Measurements from ENCODE around the gene USP9X.

DNA sequence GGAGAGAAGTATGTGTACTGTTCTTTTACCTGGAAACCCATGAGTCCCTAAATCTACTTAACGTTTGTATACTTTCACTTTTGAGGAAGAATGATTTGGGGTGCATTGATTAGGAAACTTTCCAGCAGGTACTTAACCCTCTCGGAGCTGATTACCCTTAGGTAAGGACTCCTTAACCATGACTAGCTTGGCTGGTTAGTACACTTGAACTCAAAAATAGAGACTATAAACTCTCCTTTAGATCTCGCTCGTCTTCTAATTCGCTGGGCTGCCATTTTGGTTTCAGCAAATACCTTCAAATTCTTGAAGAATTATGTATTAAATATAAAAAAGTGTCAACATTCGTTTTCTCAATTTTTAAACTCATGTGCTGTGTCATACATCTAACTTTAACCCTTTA is 2.0 kb downstream of the USP9X start:
- TF ChIP-seq, protein P1, sequence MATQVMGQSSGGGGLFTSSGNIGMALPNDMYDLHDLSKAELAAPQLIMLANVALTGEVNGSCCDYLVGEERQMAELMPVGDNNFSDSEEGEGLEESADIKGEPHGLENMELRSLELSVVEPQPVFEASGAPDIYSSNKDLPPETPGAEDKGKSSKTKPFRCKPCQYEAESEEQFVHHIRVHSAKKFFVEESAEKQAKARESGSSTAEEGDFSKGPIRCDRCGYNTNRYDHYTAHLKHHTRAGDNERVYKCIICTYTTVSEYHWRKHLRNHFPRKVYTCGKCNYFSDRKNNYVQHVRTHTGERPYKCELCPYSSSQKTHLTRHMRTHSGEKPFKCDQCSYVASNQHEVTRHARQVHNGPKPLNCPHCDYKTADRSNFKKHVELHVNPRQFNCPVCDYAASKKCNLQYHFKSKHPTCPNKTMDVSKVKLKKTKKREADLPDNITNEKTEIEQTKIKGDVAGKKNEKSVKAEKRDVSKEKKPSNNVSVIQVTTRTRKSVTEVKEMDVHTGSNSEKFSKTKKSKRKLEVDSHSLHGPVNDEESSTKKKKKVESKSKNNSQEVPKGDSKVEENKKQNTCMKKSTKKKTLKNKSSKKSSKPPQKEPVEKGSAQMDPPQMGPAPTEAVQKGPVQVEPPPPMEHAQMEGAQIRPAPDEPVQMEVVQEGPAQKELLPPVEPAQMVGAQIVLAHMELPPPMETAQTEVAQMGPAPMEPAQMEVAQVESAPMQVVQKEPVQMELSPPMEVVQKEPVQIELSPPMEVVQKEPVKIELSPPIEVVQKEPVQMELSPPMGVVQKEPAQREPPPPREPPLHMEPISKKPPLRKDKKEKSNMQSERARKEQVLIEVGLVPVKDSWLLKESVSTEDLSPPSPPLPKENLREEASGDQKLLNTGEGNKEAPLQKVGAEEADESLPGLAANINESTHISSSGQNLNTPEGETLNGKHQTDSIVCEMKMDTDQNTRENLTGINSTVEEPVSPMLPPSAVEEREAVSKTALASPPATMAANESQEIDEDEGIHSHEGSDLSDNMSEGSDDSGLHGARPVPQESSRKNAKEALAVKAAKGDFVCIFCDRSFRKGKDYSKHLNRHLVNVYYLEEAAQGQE (IDR thresholded peaks at IDR 0.05; ENCODE audit: low read depth, low read length) = no peak
- TF ChIP-seq, protein P2, sequence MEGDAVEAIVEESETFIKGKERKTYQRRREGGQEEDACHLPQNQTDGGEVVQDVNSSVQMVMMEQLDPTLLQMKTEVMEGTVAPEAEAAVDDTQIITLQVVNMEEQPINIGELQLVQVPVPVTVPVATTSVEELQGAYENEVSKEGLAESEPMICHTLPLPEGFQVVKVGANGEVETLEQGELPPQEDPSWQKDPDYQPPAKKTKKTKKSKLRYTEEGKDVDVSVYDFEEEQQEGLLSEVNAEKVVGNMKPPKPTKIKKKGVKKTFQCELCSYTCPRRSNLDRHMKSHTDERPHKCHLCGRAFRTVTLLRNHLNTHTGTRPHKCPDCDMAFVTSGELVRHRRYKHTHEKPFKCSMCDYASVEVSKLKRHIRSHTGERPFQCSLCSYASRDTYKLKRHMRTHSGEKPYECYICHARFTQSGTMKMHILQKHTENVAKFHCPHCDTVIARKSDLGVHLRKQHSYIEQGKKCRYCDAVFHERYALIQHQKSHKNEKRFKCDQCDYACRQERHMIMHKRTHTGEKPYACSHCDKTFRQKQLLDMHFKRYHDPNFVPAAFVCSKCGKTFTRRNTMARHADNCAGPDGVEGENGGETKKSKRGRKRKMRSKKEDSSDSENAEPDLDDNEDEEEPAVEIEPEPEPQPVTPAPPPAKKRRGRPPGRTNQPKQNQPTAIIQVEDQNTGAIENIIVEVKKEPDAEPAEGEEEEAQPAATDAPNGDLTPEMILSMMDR (IDR thresholded peaks at IDR 0.05) = no peak
- TF ChIP-seq GABPA (IDR thresholded peaks at IDR 0.05; ENCODE audit: low read depth) (no peak), EP300 (IDR thresholded peaks at IDR 0.05; ENCODE audit: borderline replicate concordance in 1 of 2, low read depth in 1 of 2, low read length in 1 of 2) (no peak), CHD2 (IDR thresholded peaks at IDR 0.05; ENCODE audit: low read length, partially characterized antibody) (no peak), RAD21 (IDR thresholded peaks at IDR 0.05; ENCODE audit: low read length) (no peak), YY1 (IDR thresholded peaks at IDR 0.05; ENCODE audit: low read depth) (no peak; the same call in 1 of the 2 replicates), TAF1 (IDR thresholded peaks at IDR 0.05; ENCODE audit: borderline replicate concordance, low read depth, low read length) (no peak), FOSL2 (IDR thresholded peaks at IDR 0.05; ENCODE audit: borderline replicate concordance, low read depth) (no peak), EZH2phosphoT487 (IDR thresholded peaks at IDR 0.05; ENCODE audit: borderline replicate concordance, low read depth) (no peak), TEAD4 (IDR thresholded peaks at IDR 0.05; ENCODE audit: borderline replicate concordance, insufficient read depth) (no peak)
- TF ChIP-seq, protein P3, sequence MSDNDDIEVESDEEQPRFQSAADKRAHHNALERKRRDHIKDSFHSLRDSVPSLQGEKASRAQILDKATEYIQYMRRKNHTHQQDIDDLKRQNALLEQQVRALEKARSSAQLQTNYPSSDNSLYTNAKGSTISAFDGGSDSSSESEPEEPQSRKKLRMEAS (IDR thresholded peaks at IDR 0.05; ENCODE audit: low read depth) = no peak

Measured in SK-N-SH (cell line).